SK-N-SH treated with all-trans-retinoic acid at 6 μM for 48 hours (cell line): Measurements from ENCODE around the gene NGEF.

ENCODE experiments used
- ATAC-seq: fragments of 200-7000 bp; cut with Tn5 transposase; 3 replicates; pipeline ENCODE4 v1.9.1; 2020; ENCODE audit warnings: mild to moderate bottlenecking, moderate library complexity
- ARNTL ChIP-seq: fragments of 450-650 bp; formaldehyde crosslinking; IDR thresholded peaks from 2 replicates; pipeline ENCODE4 v1.5.0; 2020; ENCODE audit warnings: low read depth, mild to moderate bottlenecking, moderate library complexity, borderline replicate concordance
- BACH2 ChIP-seq: fragments of 250-450 bp; sonication (Bioruptor Pico); IDR thresholded peaks from 2 replicates; pipeline ENCODE4 v1.9.0; 2021; ENCODE audit warnings: mild to moderate bottlenecking, borderline replicate concordance
- CREB5 ChIP-seq: fragments of 250-450 bp; sonication (Bioruptor Pico); IDR thresholded peaks from 2 replicates; pipeline ENCODE4 v1.5.1; 2020; ENCODE audit warnings: low read depth, mild to moderate bottlenecking, moderate library complexity
- CSDC2 ChIP-seq: fragments of 250-450 bp; sonication (Bioruptor Pico); IDR thresholded peaks from 2 replicates; pipeline ENCODE4 v1.5.0; 2020; ENCODE audit warnings: mild to moderate bottlenecking, moderate library complexity
- ESRRG ChIP-seq: fragments of 250-450 bp; sonication (Bioruptor Pico); IDR thresholded peaks from 2 replicates; pipeline ENCODE4 v1.6.1; 2021; ENCODE audit warnings: mild to moderate bottlenecking
- GLIS3 ChIP-seq: fragments of 250-450 bp; sonication (Bioruptor Pico); IDR thresholded peaks from 2 replicates; pipeline ENCODE4 v1.5.0; 2020; ENCODE audit warnings: mild to moderate bottlenecking, moderate library complexity
- ISL1 ChIP-seq: fragments of 250-450 bp; sonication (Bioruptor Pico); IDR thresholded peaks from 2 replicates; pipeline ENCODE4 v2.1.2; 2022; ENCODE audit warnings: mild to moderate bottlenecking, moderate library complexity
- OSR1 ChIP-seq: fragments of 250-450 bp; sonication (Bioruptor Pico); IDR thresholded peaks from 2 replicates; pipeline ENCODE4 v1.8.0; 2022; ENCODE audit warnings: moderate library complexity, mild to moderate bottlenecking, inconsistent platforms
- PATZ1 ChIP-seq: fragments of 250-450 bp; sonication (Bioruptor Pico); IDR thresholded peaks from 2 replicates; pipeline ENCODE4 v1.8.0; 2020; ENCODE audit warnings: mild to moderate bottlenecking, moderate library complexity, borderline replicate concordance
- PPARA ChIP-seq: fragments of 250-450 bp; sonication (Bioruptor Pico); IDR thresholded peaks from 2 replicates; pipeline ENCODE4 v1.5.0; 2020; ENCODE audit warnings: mild to moderate bottlenecking, borderline replicate concordance
- RARB ChIP-seq: fragments of 250-450 bp; sonication (Bioruptor Pico); IDR thresholded peaks from 2 replicates; pipeline ENCODE4 v1.8.0; 2021; ENCODE audit warnings: mild to moderate bottlenecking, moderate library complexity
- TCF4 ChIP-seq: fragments of 250-450 bp; sonication (Bioruptor Pico); IDR thresholded peaks from 2 replicates; pipeline ENCODE4 v1.8.0; 2021; ENCODE audit warnings: mild to moderate bottlenecking, moderate library complexity, borderline replicate concordance
- TOX ChIP-seq: fragments of 250-450 bp; sonication (Bioruptor Pico); IDR thresholded peaks from 2 replicates; pipeline ENCODE4 v1.8.0; 2021; ENCODE audit warnings: mild to moderate bottlenecking, moderate library complexity, borderline replicate concordance
- TSHZ2 ChIP-seq: fragments of 250-450 bp; sonication (Bioruptor Pico); IDR thresholded peaks from 2 replicates; pipeline ENCODE4 v1.5.0; 2020; ENCODE audit warnings: mild to moderate bottlenecking, moderate library complexity
- ZFP3 ChIP-seq: fragments of 250-450 bp; sonication (Bioruptor Pico); IDR thresholded peaks from 2 replicates; pipeline ENCODE4 v1.5.0; 2020; ENCODE audit warnings: mild to moderate bottlenecking, moderate library complexity
- ZFP30 ChIP-seq: fragments of 450-650 bp; formaldehyde crosslinking; IDR thresholded peaks from 2 replicates; pipeline ENCODE4 v1.5.0; 2022; ENCODE audit warnings: mild to moderate bottlenecking, moderate library complexity
- ZNF565 ChIP-seq: fragments of 450-650 bp; formaldehyde crosslinking; conservative IDR thresholded peaks from 2 replicates; pipeline ENCODE4 v1.5.0; 2020; ENCODE audit warnings: low read depth, mild to moderate bottlenecking, moderate library complexity
- ZNF70 ChIP-seq: fragments of 450-650 bp; formaldehyde crosslinking; IDR thresholded peaks from 2 replicates; pipeline ENCODE4 v1.5.0; 2020; ENCODE audit warnings: mild to moderate bottlenecking, moderate library complexity
- ZNF8 ChIP-seq: fragments of 450-650 bp; formaldehyde crosslinking; IDR thresholded peaks from 2 replicates; pipeline ENCODE4 v1.5.0; 2020; ENCODE audit warnings: mild to moderate bottlenecking, moderate library complexity
- TF ChIP-seq, protein P1 (sequence below): fragments of 250-450 bp; sonication (Bioruptor Pico); IDR thresholded peaks from 2 replicates; pipeline ENCODE4 v1.5.1; 2021; ENCODE audit warnings: mild to moderate bottlenecking, moderate library complexity

The NGEF gene

DNA sequence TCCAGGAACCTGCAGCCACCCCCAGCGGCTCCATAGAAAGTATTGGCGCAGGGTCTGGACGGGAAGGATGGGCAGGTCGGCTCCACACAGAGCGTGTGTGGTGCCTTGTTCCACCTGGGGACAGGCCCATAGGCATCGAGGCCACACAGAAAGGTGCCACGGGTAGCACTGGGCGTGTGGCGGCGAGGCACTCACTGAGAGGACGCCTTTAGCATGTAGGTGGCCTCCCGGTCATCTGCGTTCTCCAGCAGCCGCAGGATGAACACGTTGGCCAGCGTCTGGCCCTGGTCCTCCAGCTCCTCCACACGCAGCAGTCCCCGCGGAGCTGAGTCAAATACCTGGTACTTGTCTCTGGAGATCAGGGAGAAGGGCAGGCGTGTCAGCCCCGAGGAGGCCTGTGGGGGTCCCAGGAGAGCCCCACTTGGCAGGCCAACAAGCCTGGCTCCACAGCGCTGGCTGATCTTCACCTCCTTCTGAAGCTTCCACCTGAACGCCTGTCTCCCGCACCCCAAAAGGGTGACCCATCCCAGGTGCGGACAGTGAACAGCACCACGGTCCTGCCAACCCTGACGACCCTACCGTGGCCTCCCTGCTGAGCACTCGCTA, 129.8 kb downstream of the NGEF start:
- ATAC-seq: no peak
- TF ChIP-seq RARB (CRISPR knock-in tag) (no peak), ARNTL (CRISPR knock-in tag) (no peak), ESRRG (CRISPR knock-in tag) (no peak), OSR1 (CRISPR knock-in tag) (no peak), ZFP30 (CRISPR knock-in tag) (no peak), BACH2 (CRISPR knock-in tag) (no peak), ZFP3 (CRISPR knock-in tag) (no peak), TOX (no peak), ZNF565 (CRISPR knock-in tag) (no peak), ZNF8 (CRISPR knock-in tag) (no peak), TCF4 (CRISPR knock-in tag) (no peak), CSDC2 (CRISPR knock-in tag) (no peak), PPARA (CRISPR knock-in tag) (no peak), PATZ1 (CRISPR knock-in tag) (no peak)

GRCh38 chr2:232882505-232883115, 130.4 kb downstream of the NGEF start:
- ATAC-seq: no peak
- no peak for TF ChIP-seq CREB5 (CRISPR knock-in tag)
- no peak for TF ChIP-seq ZNF8 (CRISPR knock-in tag)
- TF ChIP-seq ARNTL (CRISPR knock-in tag): no peak
- TF ChIP-seq TSHZ2: no peak
- TF ChIP-seq ZFP30 (CRISPR knock-in tag): no peak
- no peak for TF ChIP-seq ISL1 (CRISPR knock-in tag)
- TF ChIP-seq ZFP3 (CRISPR knock-in tag): no peak
- no peak for TF ChIP-seq BACH2 (CRISPR knock-in tag)
- no peak for TF ChIP-seq OSR1 (CRISPR knock-in tag)
- no peak for TF ChIP-seq CSDC2 (CRISPR knock-in tag)
- TF ChIP-seq, all 23 proteins: peak for 0

- ATAC-seq: no peak
- TF ChIP-seq ZFP30 (CRISPR knock-in tag) (no peak), ZNF70 (CRISPR knock-in tag) (no peak), ZNF565 (CRISPR knock-in tag) (no peak), BACH2 (CRISPR knock-in tag) (no peak), GLIS3 (no peak), ARNTL (CRISPR knock-in tag) (no peak), PPARA (CRISPR knock-in tag) (no peak), CREB5 (CRISPR knock-in tag) (no peak), CSDC2 (CRISPR knock-in tag) (no peak), OSR1 (CRISPR knock-in tag) (no peak), TSHZ2 (no peak)
- TF ChIP-seq, protein P1, sequence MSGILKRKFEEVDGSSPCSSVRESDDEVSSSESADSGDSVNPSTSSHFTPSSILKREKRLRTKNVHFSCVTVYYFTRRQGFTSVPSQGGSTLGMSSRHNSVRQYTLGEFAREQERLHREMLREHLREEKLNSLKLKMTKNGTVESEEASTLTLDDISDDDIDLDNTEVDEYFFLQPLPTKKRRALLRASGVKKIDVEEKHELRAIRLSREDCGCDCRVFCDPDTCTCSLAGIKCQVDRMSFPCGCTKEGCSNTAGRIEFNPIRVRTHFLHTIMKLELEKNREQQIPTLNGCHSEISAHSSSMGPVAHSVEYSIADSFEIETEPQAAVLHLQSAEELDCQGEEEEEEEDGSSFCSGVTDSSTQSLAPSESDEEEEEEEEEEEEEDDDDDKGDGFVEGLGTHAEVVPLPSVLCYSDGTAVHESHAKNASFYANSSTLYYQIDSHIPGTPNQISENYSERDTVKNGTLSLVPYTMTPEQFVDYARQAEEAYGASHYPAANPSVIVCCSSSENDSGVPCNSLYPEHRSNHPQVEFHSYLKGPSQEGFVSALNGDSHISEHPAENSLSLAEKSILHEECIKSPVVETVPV (CRISPR knock-in tag): no peak
Measured at GRCh38 chr2:232882085-232882484, 131.0 kb downstream of the NGEF start.
